PC-3 (cell line): ENCODE data around the gene TPCN2. TPM values are rescaled to one million over a fixed set of nuclear protein-coding genes. Genes with fewer than 3 reads are reported as not detected.
A peak's percentile ranks its signal among the peaks of the same experiment; 100 is the strongest.

Experiments
- ATAC-seq: fragments of 200-7000 bp; cut with Tn5 transposase; 2 replicates; pipeline ENCODE4 v1.9.1; 2020; ENCODE audit warnings: mild to moderate bottlenecking, moderate library complexity
- BruUV-seq: library from RNA; stranded (reverse); fragments of 400-500 nt; replicated peaks from 2 replicates; lab custom pipeline; 2021; lab: Mats Ljungman, UMichigan
- CTCF ChIA-PET: fragments of 300-600 bp; sonication (Branson Sonifier 250); formaldehyde crosslinking; loops from one replicate; lab custom pipeline; 2022; ENCODE audit warnings: antibody characterized with exemption; lab: Charles Lee
- POLR2A ChIA-PET: fragments of 300-600 bp; sonication (Branson Sonifier 250); formaldehyde crosslinking; loops from one replicate; lab custom pipeline; 2022; ENCODE audit warnings: antibody characterized with exemption; ENCODE audit not compliant: unreplicated experiment; lab: Charles Lee
- DNase-seq: peaks from one replicate; pipeline ENCODE4 v3.0.0-alpha.2; 2015
- H2AFZ ChIP-seq: fragments of 300-600 bp; sonication (generic); 2 replicates; pipeline ENCODE4 v1.6.0; 2016; ENCODE audit warnings: antibody characterized with exemption, low read length
- H3F3A ChIP-seq: fragments of 300-600 bp; sonication (generic); one replicate; pipeline ENCODE4 v1.6.0; 2017; ENCODE audit warnings: antibody characterized with exemption, low read length, control low read depth, mild to moderate bottlenecking; ENCODE audit not compliant: unreplicated experiment
- H3K27ac ChIP-seq: fragments of 300-600 bp; sonication (generic); 2 replicates; pipeline ENCODE4 v1.5.1; 2016; ENCODE audit warnings: mild to moderate bottlenecking, low read length
- H3K27me3 ChIP-seq: fragments of 300-600 bp; sonication (generic); 2 replicates; pipeline ENCODE4 v1.6.1; 2016; ENCODE audit warnings: low read length, mixed read lengths
- H3K36me3 ChIP-seq: fragments of 300-600 bp; sonication (generic); 2 replicates; pipeline ENCODE4 v1.6.1; 2016; ENCODE audit warnings: low read depth, mixed run types, low read length, mixed read lengths
- H3K4me1 ChIP-seq: fragments of 300-600 bp; sonication (generic); 2 replicates; pipeline ENCODE4 v1.5.1; 2016; ENCODE audit warnings: low read length; ENCODE audit not compliant: insufficient read depth
- H3K4me2 ChIP-seq: fragments of 300-600 bp; sonication (generic); 2 replicates; pipeline ENCODE4 v1.6.0; 2016; ENCODE audit warnings: low read length
- H3K4me3 ChIP-seq: fragments of 300-600 bp; sonication (generic); 2 replicates; pipeline ENCODE4 v1.5.1; 2016; ENCODE audit warnings: mild to moderate bottlenecking, low read length, mixed read lengths
- H3K79me2 ChIP-seq: fragments of 300-600 bp; sonication (generic); 2 replicates; pipeline ENCODE4 v1.6.1; 2017; ENCODE audit warnings: low read length, mixed read lengths
- H3K9ac ChIP-seq: fragments of 300-600 bp; sonication (generic); 2 replicates; pipeline ENCODE4 v1.6.0; 2016; ENCODE audit warnings: mild to moderate bottlenecking, low read length
- H3K9me2 ChIP-seq: fragments of 300-600 bp; sonication (generic); replicated peaks from 2 replicates; pipeline ENCODE4 v1.6.1; 2016; ENCODE audit warnings: mixed run types, low read length, mixed read lengths
- H3K9me3 ChIP-seq: fragments of 300-600 bp; sonication (generic); 2 replicates; pipeline ENCODE4 v1.6.1; 2016; ENCODE audit warnings: low read length, mixed read lengths
- H4K20me1 ChIP-seq: fragments of 300-600 bp; sonication (generic); 2 replicates; pipeline ENCODE4 v1.6.1; 2016; ENCODE audit warnings: low read length, mixed read lengths
- CTCF ChIP-seq: fragments of 300-600 bp; sonication (generic); conservative IDR thresholded peaks from 2 replicates; pipeline ENCODE4 v1.5.1; 2017; ENCODE audit warnings: antibody characterized with exemption, low read depth, mild to moderate bottlenecking, low read length
- EZH2 ChIP-seq: fragments of 300-600 bp; sonication (generic); IDR thresholded peaks from one replicate; pipeline ENCODE4 v1.6.1; 2017; ENCODE audit warnings: antibody characterized with exemption, mild to moderate bottlenecking, low read length; ENCODE audit not compliant: unreplicated experiment
- EZH2phosphoT487 ChIP-seq: fragments of 300-600 bp; sonication (generic); IDR thresholded peaks from 2 replicates; pipeline ENCODE4 v1.6.1; 2018; ENCODE audit warnings: mild to moderate bottlenecking, antibody characterized with exemption, low read length, borderline replicate concordance
- intact Hi-C: fragments of 100-400 bp; cut with micrococcal nuclease; formaldehyde crosslinking; loops from 2 replicates; pipeline ENCODE4 v1.9.0; 2023
- total RNA-seq: library from RNA; depleted of rRNA; stranded (reverse); fragments of >200 nt; gene quantifications from 2 replicates; pipeline ENCODE4 v1.2.3, GENCODE V29; 2014

The TPCN2 gene
- total RNA-seq, 1 experiment from 2014 or later, result 13.0 TPM

DNA sequence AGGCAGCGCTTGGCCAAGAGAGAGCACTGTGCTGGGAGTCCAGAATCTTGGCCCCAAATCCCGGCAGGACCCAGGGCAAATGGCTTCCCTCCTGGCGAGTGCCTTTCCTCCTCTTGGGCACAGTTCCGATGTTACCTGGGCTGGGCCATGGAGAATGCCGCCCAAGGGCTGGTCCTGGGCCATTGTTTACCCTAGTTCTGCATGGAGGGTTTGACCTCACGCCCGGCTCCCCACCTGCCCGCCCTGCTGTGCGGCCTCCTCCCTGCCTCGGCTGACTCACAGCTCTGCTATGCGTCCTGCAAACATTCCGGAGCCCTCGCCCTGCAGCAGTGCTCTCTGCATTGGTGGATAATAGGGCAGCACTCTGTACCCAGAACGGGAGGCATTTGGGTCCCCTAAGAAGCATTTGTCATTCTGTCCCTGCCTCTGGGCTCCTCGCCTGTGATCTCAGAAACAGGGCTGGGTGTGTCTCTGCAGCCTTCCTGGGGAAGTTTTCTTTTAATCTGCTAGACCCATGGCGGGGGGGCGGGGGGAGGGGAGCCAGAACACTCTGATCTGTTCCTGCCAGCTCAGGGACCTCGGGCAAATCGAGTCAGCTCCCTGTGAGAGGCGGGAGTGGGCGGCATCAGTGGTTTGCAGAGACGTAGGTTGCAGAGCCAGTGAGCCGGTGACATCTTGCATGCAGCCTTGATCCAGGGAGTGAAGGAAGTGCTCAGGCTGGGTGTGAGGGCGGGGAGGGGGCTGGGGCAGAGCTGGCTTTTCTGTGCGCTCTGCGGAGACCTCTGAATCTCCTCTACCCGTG lies 74.1 kb downstream of the TPCN2 start:
- peaks cover 6% of the 10 kb centered on the region for H3F3A ChIP-seq
- BruUV-seq, result TSS peak; percentile 86
- peak overlapping the region; percentile 49 for H2AFZ ChIP-seq
- ChIA-PET CTCF (interaction anchor here (0.8 to 1.5 kb wide), 2 partner anchors 9 to 199 kb away, joined by 3 to 12 read pairs; no protein-coding TSS in a partner anchor), POLR2A (interaction anchor here (0.6 to 1.1 kb wide), 5 partner anchors 9 to 710 kb away, joined by 3 to 5 read pairs (median 3); no protein-coding TSS in a partner anchor)
- peak overlapping the region; percentile 97 for H3K27ac ChIP-seq
- peak overlapping the region; percentile 83 for H3K4me2 ChIP-seq
- H3K4me3 ChIP-seq, result peak overlapping the region; percentile 41
- H4K20me1 ChIP-seq, result no peaks in the 10 kb centered on the region
- H3K27me3 ChIP-seq, result no peaks in the 10 kb centered on the region
- TF ChIP-seq EZH2 (no peak), CTCF (no peak), EZH2phosphoT487 (peak; percentile 92)
- H3K9me2 ChIP-seq, result no peaks in the 10 kb centered on the region
- ATAC-seq (peak; percentile 94), DNase-seq (peak; percentile 100)
- intact Hi-C loops, result loop anchor here (1.0 to 10.0 kb wide), 4 partner anchors 94 to 518 kb away; partner anchors contain the start of gene CCND1
- no peaks in the 10 kb centered on the region for H3K9me3 ChIP-seq
- no peaks in the 10 kb centered on the region for H3K79me2 ChIP-seq
- peak overlapping the region; percentile 75 for H3K9ac ChIP-seq
- no peaks in the 10 kb centered on the region for H3K36me3 ChIP-seq
- H3K4me1 ChIP-seq, result peaks cover 32% of the 10 kb centered on the region

GRCh38 chr11:69123593-69124545 lies 75.1 kb downstream of the TPCN2 start:
- H3K36me3 ChIP-seq, result no peaks in the 10 kb centered on the region
- intact Hi-C loops, result loop anchor here (2.0 to 10.0 kb wide), 3 partner anchors 93 to 321 kb away; no protein-coding TSS in a partner anchor
- no peaks in the 10 kb centered on the region for H4K20me1 ChIP-seq
- peak overlapping the region; percentile 97 for H3K27ac ChIP-seq
- H3K79me2 ChIP-seq, result no peaks in the 10 kb centered on the region
- CTCF ChIA-PET, result interaction anchor here (0.8 to 1.5 kb wide), 2 partner anchors 8 to 198 kb away, joined by 3 to 12 read pairs; no protein-coding TSS in a partner anchor
- peaks cover 6% of the 10 kb centered on the region for H3F3A ChIP-seq
- H3K9me2 ChIP-seq, result no peaks in the 10 kb centered on the region
- H3K9me3 ChIP-seq, result no peaks in the 10 kb centered on the region
- H2AFZ ChIP-seq, result 0 out of 2 replicates have a peak overlapping the region, but pooled peaks have one; percentile 29
- DNase-seq (no peak), ATAC-seq (no peak)
- peak overlapping the region; percentile 75 for H3K9ac ChIP-seq
- H3K4me1 ChIP-seq, result peaks cover 32% of the 10 kb centered on the region
- POLR2A ChIA-PET, result interaction anchor here (1.1 kb wide), 1 partner anchor 515 kb away, joined by 4 read pairs; no protein-coding TSS in a partner anchor
- TF ChIP-seq EZH2phosphoT487 (no peak), EZH2 (no peak), CTCF (no peak; the same call in 1 of the 2 replicates)
- peak overlapping the region; percentile 83 for H3K4me2 ChIP-seq
- no peaks in the 10 kb centered on the region for H3K27me3 ChIP-seq
- H3K4me3 ChIP-seq, result peak overlapping the region; percentile 41; the same call in 1 of the 2 replicates
- BruUV-seq, result no TSS peak
